SK-N-SH treated with all-trans-retinoic acid at 6 μM for 48 hours (cell line): ENCODE data around the gene TNN.

Source experiments
- ARNTL ChIP-seq: fragments of 450-650 bp; formaldehyde crosslinking; IDR thresholded peaks from 2 replicates; pipeline ENCODE4 v1.5.0; 2020; ENCODE audit warnings: low read depth, mild to moderate bottlenecking, moderate library complexity, borderline replicate concordance
- CREB5 ChIP-seq: fragments of 250-450 bp; sonication (Bioruptor Pico); IDR thresholded peaks from 2 replicates; pipeline ENCODE4 v1.5.1; 2020; ENCODE audit warnings: low read depth, mild to moderate bottlenecking, moderate library complexity
- CSDC2 ChIP-seq: fragments of 250-450 bp; sonication (Bioruptor Pico); IDR thresholded peaks from 2 replicates; pipeline ENCODE4 v1.5.0; 2020; ENCODE audit warnings: mild to moderate bottlenecking, moderate library complexity
- CSRNP3 ChIP-seq: fragments of 250-450 bp; sonication (Bioruptor Pico); IDR thresholded peaks from 2 replicates; pipeline ENCODE4 v1.5.1; 2021; ENCODE audit warnings: mild to moderate bottlenecking, moderate library complexity
- OSR1 ChIP-seq: fragments of 250-450 bp; sonication (Bioruptor Pico); IDR thresholded peaks from 2 replicates; pipeline ENCODE4 v1.8.0; 2022; ENCODE audit warnings: moderate library complexity, mild to moderate bottlenecking, inconsistent platforms
- PATZ1 ChIP-seq: fragments of 250-450 bp; sonication (Bioruptor Pico); IDR thresholded peaks from 2 replicates; pipeline ENCODE4 v1.8.0; 2020; ENCODE audit warnings: mild to moderate bottlenecking, moderate library complexity, borderline replicate concordance
- POU6F1 ChIP-seq: fragments of 250-450 bp; sonication (Bioruptor Pico); IDR thresholded peaks from 2 replicates; pipeline ENCODE4 v1.8.0; 2021; ENCODE audit warnings: low read depth, mild to moderate bottlenecking, moderate library complexity, borderline replicate concordance
- PPARA ChIP-seq: fragments of 250-450 bp; sonication (Bioruptor Pico); IDR thresholded peaks from 2 replicates; pipeline ENCODE4 v1.5.0; 2020; ENCODE audit warnings: mild to moderate bottlenecking, borderline replicate concordance
- RARB ChIP-seq: fragments of 250-450 bp; sonication (Bioruptor Pico); IDR thresholded peaks from 2 replicates; pipeline ENCODE4 v1.8.0; 2021; ENCODE audit warnings: mild to moderate bottlenecking, moderate library complexity
- ZFP3 ChIP-seq: fragments of 250-450 bp; sonication (Bioruptor Pico); IDR thresholded peaks from 2 replicates; pipeline ENCODE4 v1.5.0; 2020; ENCODE audit warnings: mild to moderate bottlenecking, moderate library complexity
- ZFP30 ChIP-seq: fragments of 450-650 bp; formaldehyde crosslinking; IDR thresholded peaks from 2 replicates; pipeline ENCODE4 v1.5.0; 2022; ENCODE audit warnings: mild to moderate bottlenecking, moderate library complexity
- ZNF565 ChIP-seq: fragments of 450-650 bp; formaldehyde crosslinking; conservative IDR thresholded peaks from 2 replicates; pipeline ENCODE4 v1.5.0; 2020; ENCODE audit warnings: low read depth, mild to moderate bottlenecking, moderate library complexity
- ZNF70 ChIP-seq: fragments of 450-650 bp; formaldehyde crosslinking; IDR thresholded peaks from 2 replicates; pipeline ENCODE4 v1.5.0; 2020; ENCODE audit warnings: mild to moderate bottlenecking, moderate library complexity
- ZNF8 ChIP-seq: fragments of 450-650 bp; formaldehyde crosslinking; IDR thresholded peaks from 2 replicates; pipeline ENCODE4 v1.5.0; 2020; ENCODE audit warnings: mild to moderate bottlenecking, moderate library complexity

- no peak for TF ChIP-seq CREB5
- TF ChIP-seq ZNF565 (CRISPR knock-in tag): no peak
- no peak for TF ChIP-seq ARNTL
- TF ChIP-seq ZNF8: no peak
- no peak for TF ChIP-seq PPARA
- TF ChIP-seq ZFP30: no peak
- no peak for TF ChIP-seq OSR1
- TF ChIP-seq ZNF70 (CRISPR knock-in tag): no peak
- no peak for TF ChIP-seq PATZ1 (CRISPR knock-in tag)
- no peak for TF ChIP-seq RARB (CRISPR knock-in tag)
- TF ChIP-seq CSRNP3: no peak
- TF ChIP-seq CSDC2 (CRISPR knock-in tag): no peak
- no peak for TF ChIP-seq POU6F1 (CRISPR knock-in tag)
- no peak for TF ChIP-seq ZFP3 (CRISPR knock-in tag)
Measured at GRCh38 chr1:175172503-175172902, 104.9 kb downstream of the TNN start.
